H1 (cell line): ENCODE data around the gene RGL3. TPM values are rescaled to one million over a fixed set of nuclear protein-coding genes. Genes with fewer than 3 reads are reported as not detected.

Experiments used
- BACH1 ChIP-seq: IDR thresholded peaks from 2 replicates; pipeline ENCODE4 v1.6.1; 2012; ENCODE audit warnings: low read length, improper control_type of control experiment
- BCL11A ChIP-seq, 2 experiments: IDR thresholded peaks; one replicate each; pipeline ENCODE4 v1.6.1; 2011; ENCODE audit warnings: low read depth in 2 of 2, low read length in 2 of 2, mild to moderate bottlenecking in 2 of 2
- CBX5 ChIP-seq: fragments of 300-800, 300-1000 bp; sonication (generic); IDR thresholded peaks from 2 replicates; pipeline ENCODE4 v1.7.1; 2016; ENCODE audit warnings: antibody characterized with exemption, low read length, low read depth
- CREB1 ChIP-seq: IDR thresholded peaks from 2 replicates; pipeline ENCODE4 v1.6.1; 2012; ENCODE audit warnings: inconsistent platforms
- FOSL1 ChIP-seq: IDR thresholded peaks from 2 replicates; pipeline ENCODE4 v1.6.1; 2011; ENCODE audit warnings: mild to moderate bottlenecking, low read depth, low read length, moderate library complexity; ENCODE audit not compliant: insufficient read depth
- GTF2F1 ChIP-seq: IDR thresholded peaks from 2 replicates; pipeline ENCODE4 v1.6.1; 2012; ENCODE audit warnings: low read depth, low read length, improper control_type of control experiment, borderline replicate concordance
- JUND ChIP-seq: IDR thresholded peaks from 2 replicates; pipeline ENCODE4 v1.6.1; 2011; ENCODE audit warnings: mild to moderate bottlenecking, improper control_type of control experiment, low read length
- KDM5A ChIP-seq: fragments of 200-600 bp; IDR thresholded peaks from 2 replicates; pipeline ENCODE4 v1.7.1; 2012; ENCODE audit warnings: mild to moderate bottlenecking, low read length, inconsistent platforms, mixed read lengths
- MAFK ChIP-seq: IDR thresholded peaks from 2 replicates; pipeline ENCODE4 v1.6.1; 2012; ENCODE audit warnings: low read depth, mild to moderate bottlenecking, improper control_type of control experiment, low read length
- NRF1 ChIP-seq: IDR thresholded peaks from 2 replicates; pipeline ENCODE4 v1.6.1; 2011; ENCODE audit warnings: mild to moderate bottlenecking, low read depth, low read length, improper control_type of control experiment
- POU5F1 ChIP-seq: IDR thresholded peaks from 2 replicates; pipeline ENCODE4 v1.6.1; 2011; ENCODE audit warnings: low read depth, mild to moderate bottlenecking, low read length, moderate library complexity
- RNF2 ChIP-seq: fragments of 200-900, 300-1000 bp; sonication (generic); IDR thresholded peaks from 2 replicates; pipeline ENCODE4 v1.7.1; 2016; ENCODE audit warnings: borderline replicate concordance, low read depth, mild to moderate bottlenecking, antibody characterized with exemption, low read length; ENCODE audit not compliant: poor library complexity, severe bottlenecking; ENCODE audit errors: missing control alignments
- RXRA ChIP-seq: IDR thresholded peaks from 2 replicates; pipeline ENCODE4 v1.6.1; 2011; ENCODE audit warnings: low read depth, mild to moderate bottlenecking, low read length, moderate library complexity; ENCODE audit not compliant: insufficient read depth
- SUZ12 ChIP-seq: fragments of 200-600 bp; sonication (generic); IDR thresholded peaks from 2 replicates; pipeline ENCODE4 v1.6.1; 2012; ENCODE audit warnings: mild to moderate bottlenecking, inconsistent platforms, low read length, moderate library complexity, mixed read lengths
- TAF1 ChIP-seq: IDR thresholded peaks from 2 replicates; pipeline ENCODE4 v1.6.1; 2011; ENCODE audit warnings: mild to moderate bottlenecking, low read depth, low read length
- TCF12 ChIP-seq: IDR thresholded peaks from 2 replicates; pipeline ENCODE4 v1.6.1; 2011; ENCODE audit warnings: low read depth, mild to moderate bottlenecking, low read length
- polyA plus RNA-seq, 7 experiments: library from polyadenylated mRNA; depleted of rRNA in 3 of 7; stranded (reverse) in 5 of 7; unstranded in 2 of 7; fragments of >200 nt in 5 of 7; fragments of 200-250 nt in 2 of 7; gene quantifications; 1 replicate in 5 of 7; 2 replicates in 1 of 7; 4 replicates in 1 of 7; pipeline versions ENCODE4 v1.2.1 to v1.2.3, GENCODE V29; 2011 to 2013; ENCODE audit warnings: missing spikeins in 2 of 7, mixed read lengths in 2 of 7
- total RNA-seq: library from RNA; stranded (reverse); fragmentation: NEBNext Ultra II Directional; extraction: Animal tissue kit (Norgen Biotek cat#: 25700); gene quantifications from 2 replicates; pipeline ENCODE4 v1.2.1, GENCODE V29; 2021
- TF ChIP-seq, protein P1 (sequence below): IDR thresholded peaks from 2 replicates; pipeline ENCODE4 v1.6.1; 2011; ENCODE audit warnings: low read depth, mild to moderate bottlenecking, low read length; ENCODE audit not compliant: insufficient read depth
- TF ChIP-seq, protein P2 (sequence below): IDR thresholded peaks from 2 replicates; pipeline ENCODE4 v1.6.1; 2011; ENCODE audit warnings: low read length, improper control_type of control experiment

The RGL3 gene
- total and polyA plus RNA-seq, 2 of the 8 experiments (the other 6 are each of a cell fraction or from before 2014, with no cell fraction given), result 36.9 to 40.9 TPM

DNA sequence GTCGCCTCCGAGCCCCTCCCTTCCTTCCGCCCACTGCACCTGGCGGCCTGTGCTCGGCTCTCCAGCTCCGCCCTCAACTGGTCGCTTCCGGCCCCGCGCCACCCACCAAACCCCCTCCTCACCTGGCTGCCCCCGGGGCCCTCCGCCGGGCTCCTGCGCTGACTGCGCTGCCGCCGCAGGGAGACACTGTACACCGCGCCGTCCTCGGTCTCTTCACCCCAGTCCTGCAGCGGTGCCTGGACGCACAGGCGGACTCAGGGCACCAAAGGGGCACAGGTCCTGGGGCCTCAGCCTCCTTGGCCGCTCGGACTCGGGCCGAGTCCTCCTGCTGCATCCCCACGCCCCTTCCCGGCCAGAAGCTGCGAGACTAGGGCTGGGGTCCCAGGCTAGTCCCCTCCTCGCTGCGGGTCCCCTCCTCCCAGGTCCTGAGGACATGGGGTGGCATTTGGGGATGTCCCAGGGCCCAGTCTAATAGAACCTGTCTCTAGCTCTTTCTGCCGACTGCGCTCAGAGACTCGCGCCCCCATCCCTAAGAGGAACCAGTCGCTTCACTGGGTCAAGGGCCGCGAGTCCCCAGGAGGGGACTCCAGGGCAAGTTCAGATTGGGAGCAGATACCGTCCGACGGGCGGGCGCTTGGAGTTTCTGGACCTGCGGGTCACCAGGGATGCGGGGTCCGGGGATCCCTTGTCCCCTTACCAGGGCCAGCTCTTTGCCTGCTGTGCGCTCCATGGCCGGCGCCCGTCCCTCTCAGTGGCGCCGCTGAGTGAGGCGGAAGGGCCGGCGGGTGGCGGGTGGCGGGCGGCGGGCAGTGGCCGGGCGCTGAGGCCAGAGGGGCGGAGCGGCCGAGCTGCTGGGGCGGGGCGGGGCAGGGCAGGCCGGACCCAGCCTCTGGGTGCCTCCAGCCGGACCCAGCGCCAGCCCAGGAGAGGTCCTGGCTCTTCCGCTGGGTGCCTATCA lies at the start of gene RGL3 (continued):
- TF ChIP-seq GTF2F1 (no peak), BACH1 (no peak), SUZ12 (no peak), TCF12 (peak; percentile 86; the same call in 1 of the 2 replicates), POU5F1 (no peak), CREB1 (no peak), RNF2 (no peak), CBX5 (no peak), FOSL1 (no peak), RXRA (no peak), KDM5A (no peak), TAF1 (no peak; the same call in 1 of the 2 replicates), MAFK (no peak), NRF1 (no peak), JUND (no peak), BCL11A (IDR thresholded peaks at IDR 0.05; ENCODE audit: low read depth in 2 of 2, low read length in 2 of 2) (no peak)
- TF ChIP-seq, protein P1, sequence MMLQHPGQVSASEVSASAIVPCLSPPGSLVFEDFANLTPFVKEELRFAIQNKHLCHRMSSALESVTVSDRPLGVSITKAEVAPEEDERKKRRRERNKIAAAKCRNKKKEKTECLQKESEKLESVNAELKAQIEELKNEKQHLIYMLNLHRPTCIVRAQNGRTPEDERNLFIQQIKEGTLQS, result no peak
- TF ChIP-seq, protein P2, sequence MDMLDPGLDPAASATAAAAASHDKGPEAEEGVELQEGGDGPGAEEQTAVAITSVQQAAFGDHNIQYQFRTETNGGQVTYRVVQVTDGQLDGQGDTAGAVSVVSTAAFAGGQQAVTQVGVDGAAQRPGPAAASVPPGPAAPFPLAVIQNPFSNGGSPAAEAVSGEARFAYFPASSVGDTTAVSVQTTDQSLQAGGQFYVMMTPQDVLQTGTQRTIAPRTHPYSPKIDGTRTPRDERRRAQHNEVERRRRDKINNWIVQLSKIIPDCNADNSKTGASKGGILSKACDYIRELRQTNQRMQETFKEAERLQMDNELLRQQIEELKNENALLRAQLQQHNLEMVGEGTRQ, result no peak
